ENCODE data around the gene GNAL.

GRCh38 chr18:11739893-11740292, 50.8 kb downstream of the GNAL start:
- TF ChIP-seq CTCF (IDR thresholded peaks at IDR 0.05; ENCODE audit: low read depth, low read length, missing input control), result no peak
- TF ChIP-seq YY1 (IDR thresholded peaks at IDR 0.05), result no peak
- no peak for TF ChIP-seq REST (IDR thresholded peaks at IDR 0.05)
- no peak for TF ChIP-seq HNF4G (IDR thresholded peaks at IDR 0.05)
- no peak for TF ChIP-seq MAX (IDR thresholded peaks at IDR 0.05)
- TF ChIP-seq RAD21 (IDR thresholded peaks at IDR 0.05), result no peak
- no peak for TF ChIP-seq JUND (IDR thresholded peaks at IDR 0.05)
- no peak for TF ChIP-seq TAF1 (conservative IDR thresholded peaks at IDR 0.05)
- no peak for TF ChIP-seq ZBTB33 (IDR thresholded peaks at IDR 0.05)
- TF ChIP-seq SP1 (IDR thresholded peaks at IDR 0.05), result no peak

All from liver (tissue), 3 donors.